K562 (cell line): ENCODE measurements around the gene PRDX3. TPM values are rescaled to one million over a fixed set of nuclear protein-coding genes. Genes with fewer than 3 reads are reported as not detected.

ENCODE experiments used
- ATAC-seq: fragments of 200-7000 bp; cut with Tn5 transposase; 3 replicates; pipeline ENCODE4 v1.9.1; 2020; ENCODE audit warnings: moderate library complexity
- BruUV-seq: library from RNA; stranded (reverse); fragments of 400-500 nt; replicated peaks from 2 replicates; lab custom pipeline; 2021; lab: Mats Ljungman, UMichigan
- CTCF ChIA-PET: fragments of 300-600 bp; formaldehyde crosslinking; extraction: SDS; loops from one replicate; lab custom pipeline; 2021; ENCODE audit warnings: low intra/inter-chr PET ratio; lab: Yijun Ruan, JAX
- POLR2A ChIA-PET: fragments of 300-600, 350-650 bp; sonication (Branson Sonifier 250); formaldehyde crosslinking; extraction: SDS; loops from one replicate; lab custom pipeline; 2021; ENCODE audit warnings: antibody characterized with exemption, inconsistent platforms; lab: Yijun Ruan, JAX
- DNase-seq, 4 experiments: peaks; one replicate each; pipeline versions ENCODE4 v3.0.0 to v3.0.0-alpha.2; 2011 to 2018; ENCODE audit warnings: low spot score in 3 of 4, mixed read lengths in 3 of 4; ENCODE audit errors: extremely low read depth in 1 of 4
- FAIRE-seq: peaks from 2 replicates; lab custom pipeline; 2011; peaks lifted over from hg19 to GRCh38; lab: Jason Lieb, UNC
- H2AFZ ChIP-seq: 2 replicates; pipeline ENCODE4 v1.6.0; 2011; ENCODE audit warnings: low read depth, low read length, control low read depth, inconsistent platforms
- H3K27ac ChIP-seq: fragments of 200-600 bp; 3 replicates; pipeline ENCODE4 v1.8.0; 2011; ENCODE audit warnings: low read depth, mild to moderate bottlenecking, control low read depth, inconsistent platforms, low read length, moderate library complexity, mixed read lengths; ENCODE audit errors: extremely low read depth
- H3K27me3 ChIP-seq, 2 experiments: fragments of 300-600 bp in 1 of 2; 2 replicates in 1 of 2; 3 replicates in 1 of 2; pipeline versions ENCODE4 v1.6.0 to v1.8.0; 2011; ENCODE audit warnings: inconsistent platforms in 2 of 2, low read length in 2 of 2, mild to moderate bottlenecking in 1 of 2, mixed read lengths in 1 of 2, moderate library complexity in 1 of 2; ENCODE audit not compliant: control insufficient read depth in 2 of 2, insufficient read depth in 2 of 2
- H3K36me3 ChIP-seq: fragments of 300-600 bp; 3 replicates; pipeline ENCODE4 v1.8.0; 2011; ENCODE audit warnings: mild to moderate bottlenecking, low read length, inconsistent platforms; ENCODE audit not compliant: control insufficient read depth, insufficient read depth
- H3K4me1 ChIP-seq, 2 experiments: fragments of 200-600 bp in 1 of 2; replicated peaks in 1 of 2; 2 replicates in 1 of 2; 3 replicates in 1 of 2; pipeline versions ENCODE4 v1.5.1 to v1.8.0; 2011; ENCODE audit warnings: inconsistent platforms in 2 of 2, low read length in 2 of 2, mild to moderate bottlenecking in 1 of 2, mixed read lengths in 1 of 2, moderate library complexity in 1 of 2; ENCODE audit not compliant: control insufficient read depth in 2 of 2, insufficient read depth in 2 of 2
- H3K4me2 ChIP-seq: 2 replicates; pipeline ENCODE4 v1.6.1; 2011; ENCODE audit warnings: low read length, control low read depth, inconsistent platforms, mixed read lengths; ENCODE audit not compliant: insufficient read depth
- H3K4me3 ChIP-seq: fragments of 200-600 bp; sonication (generic), shearing (Covaris generic); 2 replicates; pipeline ENCODE4 v1.5.1; 2016; ENCODE audit warnings: control low read depth, inconsistent platforms
- H3K79me2 ChIP-seq: fragments of 200-600 bp; 3 replicates; pipeline ENCODE4 v1.8.0; 2011; ENCODE audit warnings: low read length, inconsistent platforms; ENCODE audit not compliant: control insufficient read depth, insufficient read depth
- H3K9ac ChIP-seq, 2 experiments: 2 replicates each; pipeline versions ENCODE4 v1.6.0 to v1.6.1; 2011; ENCODE audit warnings: low read depth in 2 of 2, low read length in 2 of 2, control low read depth in 1 of 2, inconsistent platforms in 1 of 2, mild to moderate bottlenecking in 1 of 2, mixed read lengths in 1 of 2; ENCODE audit not compliant: insufficient read depth in 1 of 2
- H3K9me1 ChIP-seq: one replicate; pipeline ENCODE4 v1.6.0; 2011; ENCODE audit warnings: inconsistent platforms, mild to moderate bottlenecking, low read length, moderate library complexity; ENCODE audit not compliant: control insufficient read depth, insufficient read depth
- H3K9me3 ChIP-seq: replicated peaks from 2 replicates; pipeline ENCODE4 v1.5.1; 2011; ENCODE audit warnings: low read depth, low read length, inconsistent platforms; ENCODE audit not compliant: control insufficient read depth, insufficient read depth
- H4K20me1 ChIP-seq: replicated peaks from 2 replicates; pipeline ENCODE4 v1.6.1; 2011; ENCODE audit warnings: low read length, inconsistent platforms, mixed read lengths; ENCODE audit not compliant: control insufficient read depth, insufficient read depth
- FOXK1 ChIP-seq: sonication (generic); formaldehyde crosslinking; IDR thresholded peaks from 2 replicates; pipeline ENCODE4 v1.8.0; 2022; ENCODE audit warnings: missing genetic modification reagents, mild to moderate bottlenecking, borderline replicate concordance
- GTF3C2 ChIP-seq: IDR thresholded peaks from 3 replicates; pipeline ENCODE4 v1.6.1; 2011; ENCODE audit warnings: borderline replicate concordance, mild to moderate bottlenecking, moderate library complexity; ENCODE audit not compliant: insufficient read length; ENCODE audit errors: extremely low read depth
- NRF1 ChIP-seq, 2 experiments: fragments of 450-650 bp; IDR thresholded peaks in 1 of 2; conservative IDR thresholded peaks in 1 of 2; 2 replicates each; pipeline ENCODE4 v1.6.1; 2014; ENCODE audit warnings: mild to moderate bottlenecking in 2 of 2
- PRDM10 ChIP-seq: fragments of 450-650 bp; IDR thresholded peaks from 2 replicates; pipeline ENCODE4 v1.6.1; 2018; ENCODE audit not compliant: partially characterized antibody
- ZNF444 ChIP-seq: fragments of 250-450 bp; sonication (Bioruptor Pico); IDR thresholded peaks from 2 replicates; pipeline ENCODE4 v1.4.0; 2020; ENCODE audit warnings: mild to moderate bottlenecking, moderate library complexity
- ZNF511 ChIP-seq: sonication (generic); formaldehyde crosslinking; IDR thresholded peaks from 2 replicates; pipeline ENCODE4 v1.8.0; 2022; ENCODE audit warnings: mild to moderate bottlenecking, missing genetic modification reagents
- WGBS: fragments of 100-300 bp; shearing (Covaris generic); methylation state at CpG from one replicate; pipeline ENCODE4 v1.1.6; 2016; ENCODE audit warnings: low coverage, mixed read lengths; ENCODE audit not compliant: insufficient coverage; ENCODE audit errors: missing lambda C conversion rate; 5-methylcytosine and 5-hydroxymethylcytosine counted together
- in situ Hi-C: fragments of 300-500 bp; cut with MboI; formaldehyde crosslinking; loops from 4 replicates; pipeline ENCODE4 v1.15.0; 2018; ENCODE audit warnings: inconsistent platforms, mixed read lengths
- intact Hi-C: fragments of 100-400 bp; cut with micrococcal nuclease; formaldehyde crosslinking; loops from 2 replicates; pipeline ENCODE4 v1.14.2; 2022
- polyA plus RNA-seq, 8 experiments: library from polyadenylated mRNA; depleted of rRNA in 4 of 8; stranded (reverse) in 5 of 8; unstranded in 3 of 8; fragments of >200 nt; fragmentation: Nextera tagmentation in 2 of 8; fragmentation: Illumina TruSeq in 1 of 8; extraction: Ambion mirVana in 2 of 8; extraction: Trizol in 1 of 8; gene quantifications; 2 replicates each; pipeline versions ENCODE4 v1.2.1 to v1.2.3, GENCODE V29; 2011 to 2014; ENCODE audit warnings: inconsistent platforms in 1 of 8, missing spikeins in 1 of 8
- total RNA-seq, 7 experiments: library from RNA; depleted of rRNA in 6 of 7; stranded (reverse); fragments of >200 nt in 6 of 7; fragmentation: Illumina TruSeq in 2 of 7; extraction: Trizol in 2 of 7; gene quantifications; 2 replicates each; pipeline versions ENCODE4 v1.2.1 to v1.2.3, GENCODE V29; 2011 to 2021; ENCODE audit warnings: low replicate concordance in 1 of 7

Gene PRDX3
- total and polyA plus RNA-seq, 9 of the 15 experiments (the other 6 are each of a cell fraction or from before 2014, with no cell fraction given), result 122 to 994 (median 173) TPM

- TF ChIP-seq GTF3C2 (no peak), ZNF444 (CRISPR knock-in tag) (no peak)
Observed at GRCh38 chr10:119227825-119228224, 49.2 kb upstream of the PRDX3 start (continued).

- 43% methylated on average over 4 of the region's 4 CpGs for WGBS
- H3K79me2 ChIP-seq, result no peaks in the 10 kb centered on the region
Observed at GRCh38 chr10:119225083-119225658, 46.6 kb upstream of the PRDX3 start.

More at GRCh38 chr10:119225083-119225658, 46.6 kb upstream of the PRDX3 start:
- FAIRE-seq, result no peak
- intact Hi-C loops, result no loop called here
- BruUV-seq, result no TSS peak
- in situ Hi-C loops, result no loop called here
- H3K4me1 ChIP-seq, result no peaks in the 10 kb centered on the region; a peak in 1 of 5 replicates
- H2AFZ ChIP-seq, result no peak overlapping the region
- no peak overlapping the region for H3K4me3 ChIP-seq
- no peaks in the 10 kb centered on the region for H3K9me1 ChIP-seq
- no peak for DNase-seq
- ATAC-seq, result no peak
- H3K9me3 ChIP-seq, result no peaks in the 10 kb centered on the region
- no peaks in the 10 kb centered on the region for H4K20me1 ChIP-seq
- TF ChIP-seq FOXK1 (CRISPR knock-in tag) (no peak), ZNF511 (CRISPR knock-in tag) (no peak), NRF1 (conservative IDR thresholded peaks at IDR 0.05 in 1 of 2, IDR thresholded peaks at IDR 0.05 in 1 of 2) (no peak), PRDM10 (peak; percentile 55)
- TF ChIP-seq, all 486 proteins: peak for 1
- Histone ChIP-seq H3K4me2 (no peak overlapping the region), H3K27me3 (no peaks in the 10 kb centered on the region; a peak in 1 of 5 replicates), H3K9ac (no peak overlapping the region), H3K27ac (no peak overlapping the region), H3K36me3 (no peaks in the 10 kb centered on the region)
- ChIA-PET POLR2A (no interaction called here), CTCF (no interaction called here)
